GM18907 (cell line): Measurements from ENCODE around the gene GPATCH1.
"Not testable (repeated sequence)": the region's sequence is repeated elsewhere in the genome, so short reads cannot be mapped to it uniquely, and the experiment has no call there.

ENCODE experiments used
- ATAC-seq: cut with Tn5 transposase; IDR thresholded peaks from one replicate; pipeline ENCODE4 v1.9.1; 2021; ENCODE audit warnings: mild to moderate bottlenecking, moderate library complexity; ENCODE audit not compliant: unreplicated experiment

The GPATCH1 gene

GRCh38 chr19:33154313-33154712 is 73.3 kb downstream of the GPATCH1 start:
- ATAC-seq: not testable (repeated sequence)

- ATAC-seq: no peak
Measured at GRCh38 chr19:33156334-33156733, 75.4 kb downstream of the GPATCH1 start.

GRCh38 chr19:33157906-33158305 is 76.9 kb downstream of the GPATCH1 start:
- no peak for ATAC-seq

GRCh38 chr19:33158365-33158764 is 77.4 kb downstream of the GPATCH1 start:
- no peak for ATAC-seq

- no peak for ATAC-seq
Measured at GRCh38 chr19:33159149-33159548, 78.2 kb downstream of the GPATCH1 start.

GRCh38 chr19:33159893-33160292 is 78.9 kb downstream of the GPATCH1 start:
- no peak for ATAC-seq

- ATAC-seq: no peak
Measured at GRCh38 chr19:33161201-33161600, 80.2 kb downstream of the GPATCH1 start.

- ATAC-seq: no peak
Measured at GRCh38 chr19:33163481-33163880, 82.5 kb downstream of the GPATCH1 start.

- ATAC-seq: not testable (repeated sequence)
Measured at GRCh38 chr19:33166037-33166436, 85.1 kb downstream of the GPATCH1 start.

GRCh38 chr19:33167438-33167837 is 86.5 kb downstream of the GPATCH1 start:
- ATAC-seq: no peak

- no peak for ATAC-seq
Measured at GRCh38 chr19:33168528-33168927, 87.5 kb downstream of the GPATCH1 start.

- no peak for ATAC-seq
Measured at GRCh38 chr19:33171222-33171795, 90.3 kb downstream of the GPATCH1 start.

GRCh38 chr19:33171916-33172359 is 91.0 kb downstream of the GPATCH1 start:
- no peak for ATAC-seq

GRCh38 chr19:33174186-33174585 is 93.2 kb downstream of the GPATCH1 start:
- ATAC-seq: no peak

- ATAC-seq: no peak
Measured at GRCh38 chr19:33175156-33175782, 94.3 kb downstream of the GPATCH1 start.

GRCh38 chr19:33175886-33176669 is 95.1 kb downstream of the GPATCH1 start:
- ATAC-seq: peak; percentile 13

GRCh38 chr19:33176670-33177416 is 95.9 kb downstream of the GPATCH1 start:
- ATAC-seq: peak; percentile 86

GRCh38 chr19:33177417-33177979 is 96.5 kb downstream of the GPATCH1 start:
- peak; percentile 27 for ATAC-seq
